Endothelial cell of umbilical vein (primary cell): Measurements from ENCODE around the gene PAK6. TPM values are rescaled to one million over a fixed set of nuclear protein-coding genes. Genes with fewer than 3 reads are reported as not detected.

ENCODE experiments used
- BruUV-seq: library from RNA; stranded (reverse); fragments of 400-500 nt; replicated peaks from 2 replicates; lab custom pipeline; 2021; lab: Mats Ljungman, UMichigan
- CTCF ChIA-PET: fragments of 300-600, 350-600 bp; sonication (Branson Sonifier 250); formaldehyde crosslinking; loops from one replicate; lab custom pipeline; 2021; ENCODE audit warnings: antibody characterized with exemption, inconsistent platforms; lab: Charles Lee
- POLR2A ChIA-PET: fragments of 300-600, 350-600 bp; sonication (Branson Sonifier 250); formaldehyde crosslinking; loops from one replicate; lab custom pipeline; 2021; ENCODE audit warnings: antibody characterized with exemption, inconsistent platforms; lab: Charles Lee
- DNase-seq: peaks from one replicate; pipeline ENCODE4 v3.0.0-alpha.2; 2011; ENCODE audit warnings: low read depth, low spot score
- FAIRE-seq: peaks from 2 replicates; lab custom pipeline; 2011; peaks lifted over from hg19 to GRCh38; lab: Jason Lieb, UNC
- H2AFZ ChIP-seq: 2 replicates; pipeline ENCODE4 v1.6.0; 2012; ENCODE audit warnings: low read depth, low read length, control low read depth, inconsistent platforms
- H3K27ac ChIP-seq: 2 replicates; pipeline ENCODE4 v1.5.1; 2011; ENCODE audit warnings: low read depth, mild to moderate bottlenecking, control low read depth, low read length, moderate library complexity; ENCODE audit not compliant: insufficient read depth
- H3K27me3 ChIP-seq, 2 experiments: 2 replicates each; pipeline versions ENCODE4 v1.6.0 to v1.6.1; 2011; ENCODE audit warnings: low read length in 2 of 2, mixed read lengths in 1 of 2; ENCODE audit not compliant: control insufficient read depth in 2 of 2, insufficient read depth in 2 of 2
- H3K36me3 ChIP-seq, 2 experiments: 2 replicates in 1 of 2; 3 replicates in 1 of 2; pipeline ENCODE4 v1.5.1; 2011; ENCODE audit warnings: low read length in 2 of 2, mild to moderate bottlenecking in 1 of 2, moderate library complexity in 1 of 2; ENCODE audit not compliant: control insufficient read depth in 2 of 2, insufficient read depth in 2 of 2; ENCODE audit errors: extremely low read depth in 1 of 2
- H3K4me1 ChIP-seq: 3 replicates; pipeline ENCODE4 v1.5.1; 2011; ENCODE audit warnings: mild to moderate bottlenecking, low read length; ENCODE audit not compliant: control insufficient read depth, insufficient read depth; ENCODE audit errors: extremely low read depth
- H3K4me2 ChIP-seq: 2 replicates; pipeline ENCODE4 v1.6.1; 2011; ENCODE audit warnings: low read length, control low read depth, mixed read lengths; ENCODE audit not compliant: insufficient read depth
- H3K4me3 ChIP-seq, 3 experiments: fragments of 200-600 bp in 1 of 3; sonication (generic), shearing (Covaris generic) in 1 of 3; replicated peaks in 1 of 3; 2 replicates each; pipeline ENCODE4 v1.5.1; 2011 to 2016; ENCODE audit warnings: control low read depth in 3 of 3, low read length in 3 of 3, mild to moderate bottlenecking in 2 of 3, inconsistent platforms in 1 of 3, low read depth in 1 of 3, moderate library complexity in 1 of 3; ENCODE audit not compliant: insufficient read depth in 1 of 3
- H3K79me2 ChIP-seq: 2 replicates; pipeline ENCODE4 v1.6.0; 2012; ENCODE audit warnings: low read length, inconsistent platforms; ENCODE audit not compliant: control insufficient read depth, insufficient read depth
- H3K9ac ChIP-seq: replicated peaks from 2 replicates; pipeline ENCODE3; 2011; ENCODE audit warnings: low read length, control low read depth; ENCODE audit not compliant: insufficient read depth; ENCODE audit errors: extremely low read depth
- H3K9me1 ChIP-seq: replicated peaks from 3 replicates; pipeline ENCODE4 v1.6.0; 2011; ENCODE audit warnings: mild to moderate bottlenecking, low read length; ENCODE audit not compliant: control insufficient read depth, insufficient read depth; ENCODE audit errors: extremely low read depth
- H3K9me3 ChIP-seq: replicated peaks from 2 replicates; pipeline ENCODE4 v1.5.1; 2012; ENCODE audit warnings: low read length, inconsistent platforms; ENCODE audit not compliant: control insufficient read depth, insufficient read depth
- H4K20me1 ChIP-seq: replicated peaks from 2 replicates; pipeline ENCODE3; 2011; ENCODE audit warnings: mild to moderate bottlenecking, low read length; ENCODE audit not compliant: control insufficient read depth, insufficient read depth; ENCODE audit errors: extremely low read depth
- CTCF ChIP-seq, 2 donors: IDR thresholded peaks; 1 replicate in 1 of 2; 2 replicates in 1 of 2; pipeline ENCODE4 v1.5.1; 2011; ENCODE audit warnings: low read length in 2 of 2, mild to moderate bottlenecking in 2 of 2, moderate library complexity in 2 of 2, control low read depth in 1 of 2, inconsistent platforms in 1 of 2, low read depth in 1 of 2; ENCODE audit not compliant: insufficient read depth in 1 of 2; ENCODE audit errors: extremely low read depth in 1 of 2
- EZH2 ChIP-seq: IDR thresholded peaks from 2 replicates; pipeline ENCODE4 v1.6.1; 2012; ENCODE audit warnings: borderline replicate concordance, low read depth, mild to moderate bottlenecking, moderate library complexity, low read length, inconsistent platforms; ENCODE audit not compliant: severe bottlenecking
- FOS ChIP-seq: IDR thresholded peaks from 2 replicates; pipeline ENCODE4 v1.6.1; 2011; ENCODE audit warnings: mild to moderate bottlenecking, low read length, moderate library complexity, borderline replicate concordance; ENCODE audit not compliant: insufficient read depth
- GATA2 ChIP-seq: IDR thresholded peaks from 2 replicates; pipeline ENCODE4 v1.7.0; 2011; ENCODE audit warnings: low read depth, mild to moderate bottlenecking, moderate library complexity, mixed read lengths, low read length; ENCODE audit not compliant: insufficient read length, insufficient read depth
- JUN ChIP-seq: IDR thresholded peaks from 2 replicates; pipeline ENCODE4 v1.6.1; 2011; ENCODE audit warnings: borderline replicate concordance, low read depth; ENCODE audit not compliant: insufficient read length, insufficient read depth
- MAX ChIP-seq: IDR thresholded peaks from 2 replicates; pipeline ENCODE4 v1.6.1; 2011; ENCODE audit not compliant: insufficient read depth, insufficient read length
- MYC ChIP-seq: IDR thresholded peaks from one replicate; pipeline ENCODE4 v1.6.1; 2011; ENCODE audit warnings: mild to moderate bottlenecking, low read depth, low read length
- POLR2A ChIP-seq: IDR thresholded peaks from 2 replicates; pipeline ENCODE4 v1.6.1; 2012; ENCODE audit warnings: low read depth, mild to moderate bottlenecking, control low read depth, low read length
- POLR2AphosphoS5 ChIP-seq: IDR thresholded peaks from 2 replicates; pipeline ENCODE4 v1.6.1; 2012; ENCODE audit warnings: low read depth, mild to moderate bottlenecking, control low read depth, low read length, moderate library complexity; ENCODE audit not compliant: insufficient read depth
- dilution Hi-C: fragments of 300-500 bp; cut with MboI; formaldehyde crosslinking; loops from one replicate; pipeline ENCODE4 v1.15.0; 2019; ENCODE audit warnings: low sequenced_read_pairs; ENCODE audit not compliant: extremely low pct_ligation_motif_present
- intact Hi-C: fragments of 100-400 bp; cut with micrococcal nuclease; formaldehyde crosslinking; loops from one replicate; pipeline ENCODE4 v1.10.0; 2022
- polyA plus RNA-seq, 4 experiments: library from polyadenylated mRNA; depleted of rRNA in 3 of 4; stranded (reverse) in 3 of 4; unstranded in 1 of 4; fragments of >200 nt; gene quantifications; 2 replicates each; pipeline versions ENCODE4 v1.2.1 to v1.2.3, GENCODE V29; 2011 to 2012; ENCODE audit warnings: missing spikeins in 1 of 4
- total RNA-seq: library from RNA; stranded (reverse); gene quantifications from 2 replicates; pipeline ENCODE4 v1.2.3, GENCODE V29; 2021

Gene PAK6
- total and polyA plus RNA-seq, 2 donors (not counting 3 experiments of a cell fraction or from before 2014, with no cell fraction given), result not detected

GRCh38 chr15:40305281-40305680 is 66.4 kb downstream of the PAK6 start:
- Histone ChIP-seq H4K20me1 (no peaks in the 10 kb centered on the region), H3K79me2 (no peaks in the 10 kb centered on the region), H3K4me1 (no peaks in the 10 kb centered on the region), H3K27ac (no peak overlapping the region), H3K4me3 (no peak overlapping the region), H3K9me3 (no peaks in the 10 kb centered on the region), H3K4me2 (no peak overlapping the region), H3K27me3 (peaks cover 5 to 11% of the 10 kb centered on the region in 2 experiments), H3K9ac (no peak overlapping the region), H3K9me1 (no peaks in the 10 kb centered on the region), H2AFZ (no peak overlapping the region), H3K36me3 (no peaks in the 10 kb centered on the region)
- BruUV-seq, result no TSS peak
- POLR2A ChIA-PET, result no interaction called here
- TF ChIP-seq JUN (no peak), GATA2 (no peak), MYC (no peak), EZH2 (no peak), CTCF (IDR thresholded peaks at IDR 0.05; ENCODE audit: extremely low read depth in 1 of 2, insufficient read depth in 1 of 2, low read depth in 1 of 2, low read length in 2 of 2) (no peak), POLR2A (no peak), POLR2AphosphoS5 (no peak), MAX (no peak), FOS (no peak)
- FAIRE-seq (no peak), DNase-seq (no peak)
- intact Hi-C loops, result no loop called here
- CTCF ChIA-PET, result interaction anchor here (0.9 to 12.8 kb wide), 7 partner anchors 10 to 88 kb away, joined by 3 to 403 read pairs (median 4); partner anchors contain the start of genes ANKRD63 and INAFM2
- dilution Hi-C loops, result no loop called here
